CD4-positive, alpha-beta T cell (primary cell): ENCODE measurements around the gene MYH15. TPM values are rescaled to one million over a fixed set of nuclear protein-coding genes. Genes with fewer than 3 reads are reported as not detected.

Experiments
- ATAC-seq: fragments of 200-7000 bp; cut with Tn5 transposase; one replicate; pipeline ENCODE4 v1.10.0; 2022; ENCODE audit warnings: mild to moderate bottlenecking; ENCODE audit not compliant: poor library complexity
- CTCF ChIA-PET: fragments of 350-600 bp; sonication (Branson Sonifier 250); formaldehyde crosslinking; loops from one replicate; lab custom pipeline; 2021; ENCODE audit warnings: antibody characterized with exemption, inconsistent platforms; lab: Charles Lee
- POLR2A ChIA-PET: fragments of 350-600 bp; sonication (Branson Sonifier 250); formaldehyde crosslinking; loops from one replicate; lab custom pipeline; 2021; ENCODE audit warnings: antibody characterized with exemption, inconsistent platforms; lab: Charles Lee
- DNase-seq, 14 experiments: peaks; one replicate each; pipeline ENCODE4 v3.0.0-alpha.2; 2013 to 2020; ENCODE audit warnings: mixed read lengths in 2 of 14
- H3K27ac ChIP-seq, 2 donors: one replicate each; pipeline versions ENCODE4 v1.5.1 to v1.7.0; 2013; ENCODE audit warnings: low read length in 2 of 2, low read depth in 1 of 2, mild to moderate bottlenecking in 1 of 2
- H3K27me3 ChIP-seq, 2 experiments: 1 replicate in 1 of 2; 2 replicates in 1 of 2; pipeline versions ENCODE4 v1.6.1 to v1.7.0; 2013; ENCODE audit warnings: low read length in 2 of 2, control low read depth in 1 of 2, mild to moderate bottlenecking in 1 of 2, moderate library complexity in 1 of 2; ENCODE audit not compliant: insufficient read depth in 2 of 2, control insufficient read depth in 1 of 2
- H3K36me3 ChIP-seq: one replicate; pipeline ENCODE4 v1.6.1; 2013; ENCODE audit warnings: low read length, control low read depth; ENCODE audit not compliant: insufficient read depth
- H3K4me1 ChIP-seq: one replicate; pipeline ENCODE4 v1.6.1; 2013; ENCODE audit warnings: low read length, control low read depth; ENCODE audit not compliant: insufficient read depth
- H3K4me3 ChIP-seq: one replicate; pipeline ENCODE4 v1.5.1; 2013; ENCODE audit warnings: mild to moderate bottlenecking, low read length, moderate library complexity
- H3K9me3 ChIP-seq, 2 experiments: 1 replicate in 1 of 2; 2 replicates in 1 of 2; pipeline versions ENCODE4 v1.6.1 to v1.7.0; 2013; ENCODE audit warnings: low read length in 2 of 2, mild to moderate bottlenecking in 2 of 2, control low read depth in 1 of 2, moderate library complexity in 1 of 2; ENCODE audit not compliant: control insufficient read depth in 1 of 2, insufficient read depth in 1 of 2
- H3K27ac Mint-ChIP-seq: one replicate; pipeline ENCODE4 v1.8.0; 2020; ENCODE audit warnings: mixed read lengths
- H3K27me3 Mint-ChIP-seq: one replicate; pipeline ENCODE4 v1.8.0; 2021; ENCODE audit warnings: mixed read lengths
- H3K36me3 Mint-ChIP-seq: one replicate; pipeline ENCODE4 v1.8.0; 2021; ENCODE audit warnings: low read depth, mixed read lengths
- H3K4me1 Mint-ChIP-seq: one replicate; pipeline ENCODE4 v1.8.0; 2021; ENCODE audit warnings: low read depth, mixed read lengths
- H3K4me3 Mint-ChIP-seq: one replicate; pipeline ENCODE4 v1.8.0; 2020; ENCODE audit warnings: mild to moderate bottlenecking, mixed read lengths
- H3K9me3 Mint-ChIP-seq: one replicate; pipeline ENCODE4 v1.8.0; 2020; ENCODE audit warnings: mixed read lengths
- intact Hi-C, 2 experiments: fragments of 100-400 bp; cut with DNase I in 1 of 2; cut with micrococcal nuclease in 1 of 2; formaldehyde crosslinking; loops; one replicate each; pipeline versions ENCODE4 v1.15.1 to v1.9.0; 2023 to 2025; cut with DNase I, micrococcal nuclease
- total RNA-seq, 174 experiments: library from RNA in 2 of 174; stranded (reverse) in 2 of 174; gene quantifications; one replicate each; pipeline ENCODE4 v1.2.3 and lab custom pipeline; 2021 to 2026
- TF ChIP-seq, protein P1 (sequence below): fragments of 200-600 bp; IDR thresholded peaks from one replicate; pipeline ENCODE4 v1.8.0; 2022; ENCODE audit warnings: antibody characterized with exemption, mild to moderate bottlenecking

The MYH15 gene
- total RNA-seq, 2 experiments from 2014 or later = 0.05 to 0.08 TPM

GRCh38 chr3:108501535-108501934 is 8.9 kb downstream of the MYH15 start:
- Histone ChIP-seq H3K4me1 (no peaks in the 10 kb centered on the region), H3K27ac (no peak overlapping the region), H3K36me3 (no peaks in the 10 kb centered on the region), H3K27me3 (no peaks in the 10 kb centered on the region), H3K4me3 (no peak overlapping the region), H3K9me3 (no peaks in the 10 kb centered on the region)
- intact Hi-C loops = no loop called here
- no peaks in the 10 kb centered on the region for H3K27me3 Mint-ChIP-seq
- ATAC-seq (no peak), DNase-seq (no peak)
- TF ChIP-seq, protein P1, sequence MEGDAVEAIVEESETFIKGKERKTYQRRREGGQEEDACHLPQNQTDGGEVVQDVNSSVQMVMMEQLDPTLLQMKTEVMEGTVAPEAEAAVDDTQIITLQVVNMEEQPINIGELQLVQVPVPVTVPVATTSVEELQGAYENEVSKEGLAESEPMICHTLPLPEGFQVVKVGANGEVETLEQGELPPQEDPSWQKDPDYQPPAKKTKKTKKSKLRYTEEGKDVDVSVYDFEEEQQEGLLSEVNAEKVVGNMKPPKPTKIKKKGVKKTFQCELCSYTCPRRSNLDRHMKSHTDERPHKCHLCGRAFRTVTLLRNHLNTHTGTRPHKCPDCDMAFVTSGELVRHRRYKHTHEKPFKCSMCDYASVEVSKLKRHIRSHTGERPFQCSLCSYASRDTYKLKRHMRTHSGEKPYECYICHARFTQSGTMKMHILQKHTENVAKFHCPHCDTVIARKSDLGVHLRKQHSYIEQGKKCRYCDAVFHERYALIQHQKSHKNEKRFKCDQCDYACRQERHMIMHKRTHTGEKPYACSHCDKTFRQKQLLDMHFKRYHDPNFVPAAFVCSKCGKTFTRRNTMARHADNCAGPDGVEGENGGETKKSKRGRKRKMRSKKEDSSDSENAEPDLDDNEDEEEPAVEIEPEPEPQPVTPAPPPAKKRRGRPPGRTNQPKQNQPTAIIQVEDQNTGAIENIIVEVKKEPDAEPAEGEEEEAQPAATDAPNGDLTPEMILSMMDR = no peak
- POLR2A ChIA-PET = no interaction called here
- H3K4me3 Mint-ChIP-seq = no peak overlapping the region
- CTCF ChIA-PET = no interaction called here
- H3K9me3 Mint-ChIP-seq = no peaks in the 10 kb centered on the region
- no peaks in the 10 kb centered on the region for H3K36me3 Mint-ChIP-seq
- no peak overlapping the region for H3K27ac Mint-ChIP-seq
- H3K4me1 Mint-ChIP-seq = no peaks in the 10 kb centered on the region

DNA sequence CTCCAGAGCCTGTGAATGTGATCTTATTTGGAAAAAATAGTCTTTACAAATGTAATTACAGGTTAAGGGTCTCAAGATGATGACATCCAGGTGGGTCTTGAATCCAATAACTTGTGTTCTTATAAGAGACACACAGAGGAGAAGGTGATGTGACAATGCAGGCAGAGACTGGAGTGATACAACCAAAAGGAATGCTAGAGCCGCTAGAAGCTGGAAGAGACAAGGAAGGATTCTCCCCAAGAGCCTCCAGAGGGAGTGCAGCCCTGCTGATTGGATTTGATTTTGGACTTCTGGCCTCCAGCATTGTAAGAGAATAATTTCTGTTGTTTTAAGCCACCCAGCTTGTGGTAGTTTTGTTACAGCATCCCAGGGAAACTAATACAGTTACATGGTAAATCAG is 9.7 kb downstream of the MYH15 start:
- no peaks in the 10 kb centered on the region for H3K36me3 Mint-ChIP-seq
- H3K9me3 ChIP-seq = no peaks in the 10 kb centered on the region
- no peak overlapping the region for H3K27ac Mint-ChIP-seq
- intact Hi-C loops = no loop called here
- H3K9me3 Mint-ChIP-seq = no peaks in the 10 kb centered on the region
- DNase-seq = no peak
- CTCF ChIA-PET = no interaction called here
- no peak overlapping the region for H3K27ac ChIP-seq
- POLR2A ChIA-PET = no interaction called here
- ATAC-seq = no peak
- no peaks in the 10 kb centered on the region for H3K4me1 Mint-ChIP-seq
- H3K4me3 ChIP-seq = no peak overlapping the region
- no peaks in the 10 kb centered on the region for H3K4me1 ChIP-seq
- no peaks in the 10 kb centered on the region for H3K36me3 ChIP-seq
- H3K4me3 Mint-ChIP-seq = no peak overlapping the region
- no peaks in the 10 kb centered on the region for H3K27me3 ChIP-seq
- TF ChIP-seq, protein P1 = no peak
- H3K27me3 Mint-ChIP-seq = no peaks in the 10 kb centered on the region

DNA sequence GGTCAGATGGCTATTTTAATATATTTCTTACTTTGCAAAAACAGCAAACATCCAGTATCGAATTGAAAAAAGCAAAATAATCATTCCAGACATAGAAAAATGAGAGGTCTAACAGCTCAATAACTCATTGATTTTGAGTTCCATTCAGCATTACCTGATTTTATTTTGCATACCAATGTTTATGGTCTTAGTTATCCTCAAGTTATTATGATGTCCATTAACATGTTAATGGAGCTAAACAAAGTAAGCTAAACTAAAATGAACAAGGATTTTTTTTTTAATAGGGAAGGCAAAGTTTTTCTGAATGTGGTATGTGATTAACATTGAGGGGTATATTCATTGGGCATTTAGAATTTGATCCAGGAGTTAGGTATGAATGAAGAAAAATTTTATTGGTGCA is 13.1 kb downstream of the MYH15 start:
- Histone ChIP-seq H3K36me3 (no peaks in the 10 kb centered on the region), H3K9me3 (no peaks in the 10 kb centered on the region), H3K4me1 (no peaks in the 10 kb centered on the region), H3K27ac (no peak overlapping the region), H3K27me3 (no peaks in the 10 kb centered on the region), H3K4me3 (no peak overlapping the region)
- DNase-seq (no peak), ATAC-seq (no peak)
- TF ChIP-seq, protein P1 = no peak
- ChIA-PET CTCF (interaction anchor here (0.7 to 1.6 kb wide), 3 partner anchors 19 to 418 kb away, joined by 3 to 6 read pairs (median 4); no protein-coding TSS in a partner anchor), POLR2A (no interaction called here)
- Mint-ChIP-seq H3K4me3 (no peak overlapping the region), H3K36me3 (no peaks in the 10 kb centered on the region), H3K27ac (no peak overlapping the region), H3K4me1 (no peaks in the 10 kb centered on the region), H3K9me3 (no peaks in the 10 kb centered on the region), H3K27me3 (no peaks in the 10 kb centered on the region)
- intact Hi-C loops = loop anchor here (10.0 kb wide), 2 partner anchors 328 to 1818 kb away; partner anchors contain the start of gene TRAT1 (in 1 of the 2)
